Stimulated activated CD4-positive, alpha-beta T cell treated with anti-CD3 and anti-CD28 coated beads, Interleukin-12 subunit alpha, Interleukin-12 subunit beta, amount 100 ng/mL, for 24 hours (primary cell): ENCODE results near the gene VWA5A.
"Not testable (repeated sequence)": the region's sequence is repeated elsewhere in the genome, so short reads cannot be mapped to it uniquely, and the experiment has no call there.

ENCODE experiments used
- DNase-seq, 2 experiments: peaks; one replicate each; pipeline ENCODE4 v3.0.0-alpha.2; 2020; ENCODE audit warnings: low read depth in 2 of 2

The VWA5A gene

DNA sequence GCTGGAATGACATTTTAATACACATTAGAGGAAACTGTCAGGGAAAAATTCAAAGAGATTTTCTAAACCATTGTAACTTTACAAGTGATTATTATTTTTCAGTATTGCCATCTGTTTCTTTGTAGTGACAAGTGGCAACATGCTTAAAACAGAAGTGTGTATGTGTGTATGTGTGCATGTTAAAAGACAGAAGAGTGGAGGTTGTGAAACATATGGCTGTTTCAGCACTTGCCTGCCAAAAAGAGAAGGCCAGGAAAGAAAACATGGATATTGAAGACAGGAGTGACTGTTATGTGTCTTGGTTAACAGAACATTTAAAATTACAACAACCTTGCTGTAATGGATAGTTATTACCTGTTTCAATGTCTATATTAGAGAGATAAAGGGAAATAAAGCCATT lies 24.3 kb upstream of the VWA5A start:
- DNase-seq = no peak

DNA sequence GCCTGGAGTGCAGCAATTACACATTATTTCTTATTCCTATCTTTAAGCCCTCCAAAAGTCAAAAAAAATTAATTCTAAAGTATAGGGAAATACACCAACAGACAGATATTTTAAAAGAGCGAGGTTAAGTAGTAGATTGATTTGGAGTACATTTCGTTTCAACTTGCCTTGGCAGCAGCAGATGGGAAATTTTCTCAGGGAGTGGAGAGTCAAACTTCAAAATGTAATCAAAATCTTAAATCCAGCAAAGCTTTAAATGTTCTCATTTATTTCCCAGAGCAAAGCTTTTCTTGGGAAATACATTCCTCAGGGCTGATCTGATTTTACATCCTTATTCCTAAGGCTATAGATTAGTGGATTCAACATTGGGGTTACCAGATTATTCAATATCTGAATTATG lies 21.9 kb upstream of the VWA5A start:
- DNase-seq = no peak

- no peak for DNase-seq
These were observed 20.5 kb upstream of the VWA5A start for GRCh38 chr11:124094731-124095130.

DNA sequence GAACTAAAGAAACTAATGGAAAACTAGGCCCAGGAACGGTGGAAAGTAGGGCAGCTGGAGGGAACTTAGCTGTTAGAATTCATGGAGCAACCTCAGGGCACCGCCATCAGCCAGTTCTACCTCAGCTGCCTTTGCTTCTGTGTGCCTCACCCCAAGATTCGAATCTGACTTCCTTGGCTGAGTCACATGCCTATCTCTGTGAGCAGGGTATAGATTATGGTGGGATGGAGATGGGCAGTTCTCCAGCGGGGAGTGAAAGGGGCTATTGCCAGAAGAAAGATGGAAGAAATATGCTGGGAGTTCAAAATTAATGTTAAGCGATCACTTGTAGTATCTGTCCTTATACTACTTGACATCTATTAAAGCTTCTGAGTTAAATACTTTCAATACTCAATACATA lies 18.9 kb upstream of the VWA5A start:
- DNase-seq = no peak

DNA sequence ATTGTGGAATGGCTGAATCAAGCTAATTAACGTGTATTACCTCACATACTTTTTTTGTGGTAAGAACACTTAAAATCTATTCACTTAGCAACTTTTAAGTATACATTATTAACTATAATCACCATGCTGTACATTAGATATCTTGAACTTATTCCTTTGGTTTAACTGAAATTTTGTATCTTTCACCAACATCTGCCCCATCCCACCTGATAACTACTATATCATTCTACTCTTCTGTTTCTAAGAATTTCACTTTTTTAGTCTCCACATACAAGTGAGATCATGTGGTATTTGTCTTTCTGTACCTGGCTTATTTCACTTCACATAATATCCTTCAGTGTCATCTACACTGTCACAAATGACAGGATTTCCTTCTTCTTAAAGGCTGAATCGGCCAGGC lies 17.1 kb upstream of the VWA5A start:
- no peak for DNase-seq

- DNase-seq = no peak
These were observed 13.5 kb upstream of the VWA5A start for GRCh38 chr11:124101737-124102136.

GRCh38 chr11:124108156-124108555 lies 7.1 kb upstream of the VWA5A start:
- DNase-seq = no peak

DNA sequence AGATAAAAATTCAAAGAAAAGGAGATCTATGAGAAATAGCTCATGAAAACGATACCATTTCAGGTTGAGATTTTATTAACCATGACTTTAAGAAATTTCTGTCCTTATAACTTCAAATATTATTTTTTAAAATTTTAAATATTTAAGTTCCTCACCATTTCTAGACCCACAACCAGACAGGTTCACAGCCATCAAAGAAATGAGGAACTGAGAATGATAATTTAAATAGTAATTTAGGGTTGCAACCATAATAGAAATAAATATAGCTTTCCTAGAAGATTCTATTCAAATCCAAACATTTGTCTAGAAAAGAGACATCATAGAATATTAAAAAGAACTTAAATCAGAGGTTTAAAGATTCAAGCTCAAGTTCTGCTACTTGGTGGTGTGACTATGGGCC lies 5.9 kb upstream of the VWA5A start:
- DNase-seq = no peak

DNA sequence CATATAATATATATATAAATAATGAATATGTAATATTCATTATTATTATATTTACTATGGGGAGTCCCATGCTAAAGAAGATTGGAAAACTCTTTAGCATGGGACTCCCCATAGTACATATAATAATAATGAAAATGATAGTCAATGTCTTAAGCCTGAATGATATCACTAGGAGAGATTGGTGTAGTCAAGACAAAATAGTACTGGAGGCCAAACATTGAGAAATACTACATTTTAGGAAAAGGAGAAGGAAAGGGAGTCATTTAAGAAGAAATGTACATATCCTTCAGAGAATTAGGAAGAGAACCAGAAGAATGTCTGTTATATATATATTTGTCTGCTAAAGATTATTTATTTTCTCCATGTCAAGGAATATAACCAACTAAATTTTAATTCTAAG lies 5.0 kb upstream of the VWA5A start:
- DNase-seq = no peak

GRCh38 chr11:124113890-124114289 lies 1.4 kb upstream of the VWA5A start:
- no peak for DNase-seq

DNA sequence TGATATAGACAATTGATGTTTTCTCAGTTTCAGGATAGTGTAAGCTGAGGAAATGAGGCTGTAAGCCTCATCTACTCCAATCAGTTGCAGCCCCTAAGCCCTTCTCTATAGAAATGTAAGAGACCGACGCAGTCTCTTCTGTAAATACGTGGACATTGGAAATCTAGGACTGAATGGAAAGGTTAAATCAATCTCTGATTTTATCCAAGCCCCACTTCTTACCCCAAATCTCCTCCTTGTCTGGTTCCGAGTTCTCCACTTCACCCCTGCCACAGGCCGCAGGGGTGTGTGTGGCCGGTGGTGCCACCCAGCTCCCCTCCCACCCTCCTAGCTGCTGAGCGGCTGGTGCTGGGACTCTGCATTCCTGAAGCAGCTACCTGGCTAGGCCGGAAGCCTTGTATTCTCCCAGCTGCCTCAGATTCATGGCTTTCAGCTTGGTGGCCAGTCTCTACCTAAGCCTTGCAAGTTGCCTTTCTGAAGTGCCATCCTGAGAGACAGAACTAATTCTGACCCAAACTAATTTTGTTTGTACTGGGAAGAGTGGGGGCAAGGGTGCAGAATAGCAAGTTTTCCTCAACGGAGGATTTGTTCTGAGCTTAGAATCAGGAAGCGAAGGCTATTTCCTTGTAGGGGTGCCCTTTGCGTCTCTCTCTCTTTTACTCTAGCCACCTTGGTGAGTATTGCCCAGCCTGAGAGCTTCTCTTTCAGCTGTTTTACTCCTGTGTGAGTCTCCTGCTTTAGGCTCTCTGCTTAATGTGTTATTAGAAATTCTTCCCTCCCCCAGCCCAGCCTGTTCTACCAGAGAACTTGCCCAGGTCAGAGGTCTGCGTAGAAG lies 749 bp downstream of the VWA5A start:
- DNase-seq = no peak

DNA sequence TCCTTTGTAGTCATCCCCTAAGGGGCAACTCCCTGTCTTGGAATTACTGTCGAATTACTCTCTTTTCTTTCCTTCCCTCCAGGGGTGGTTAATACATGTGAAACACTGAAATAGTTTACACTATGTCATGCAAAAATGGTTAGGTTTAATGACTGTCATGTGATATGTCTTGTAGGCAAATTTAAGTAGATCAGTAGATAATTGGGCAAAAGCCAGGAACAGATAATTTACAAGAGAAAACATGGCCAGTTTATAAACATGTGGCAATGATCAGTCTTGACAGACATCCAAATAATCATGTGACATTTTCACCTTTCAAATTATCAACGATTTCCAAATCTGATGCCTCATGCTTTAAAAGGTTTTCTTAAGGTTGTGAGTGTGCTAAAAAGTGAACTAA lies 3.9 kb downstream of the VWA5A start:
- DNase-seq = no peak

DNA sequence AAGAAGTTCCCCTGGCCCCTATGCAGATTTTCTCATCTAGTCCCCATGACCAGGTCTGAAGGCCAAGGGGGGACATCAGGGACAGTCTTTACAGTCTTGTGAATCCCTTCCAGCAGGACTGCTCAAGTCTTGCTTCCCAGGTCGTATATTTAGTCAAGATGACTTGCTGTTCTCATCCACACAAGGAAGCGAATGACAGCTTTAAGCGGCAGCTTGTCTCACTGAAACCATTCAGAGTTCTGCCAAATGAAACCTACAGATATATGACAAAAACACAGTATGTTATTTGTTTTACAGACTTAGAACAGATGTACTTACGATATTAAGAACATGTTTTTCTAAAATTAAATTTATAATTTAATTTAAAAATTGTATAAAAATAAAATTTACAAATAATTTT lies 5.6 kb downstream of the VWA5A start:
- no peak for DNase-seq

GRCh38 chr11:124122123-124122522 lies 6.9 kb downstream of the VWA5A start:
- DNase-seq = no peak

DNA sequence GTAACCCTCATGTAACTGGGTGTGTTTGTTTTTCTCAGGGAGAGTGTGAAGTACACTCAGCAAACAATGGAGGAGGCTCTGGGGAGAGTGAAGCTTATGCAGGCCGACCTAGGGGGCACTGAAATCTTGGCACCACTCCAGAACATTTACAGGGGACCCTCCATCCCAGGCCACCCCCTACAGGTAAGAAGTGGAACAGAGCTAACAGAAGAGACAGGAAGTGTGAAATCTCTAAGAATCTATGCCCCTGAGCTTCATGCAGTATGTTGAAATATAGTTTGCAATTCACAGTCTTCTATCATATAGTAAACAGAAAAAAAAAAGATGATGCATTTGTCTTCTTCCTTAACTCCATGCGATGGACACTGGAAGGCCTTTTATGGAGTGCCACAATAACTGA lies 8.4 kb downstream of the VWA5A start:
- no peak for DNase-seq

GRCh38 chr11:124127134-124127533 lies 11.9 kb downstream of the VWA5A start:
- not testable (repeated sequence) for DNase-seq

DNA sequence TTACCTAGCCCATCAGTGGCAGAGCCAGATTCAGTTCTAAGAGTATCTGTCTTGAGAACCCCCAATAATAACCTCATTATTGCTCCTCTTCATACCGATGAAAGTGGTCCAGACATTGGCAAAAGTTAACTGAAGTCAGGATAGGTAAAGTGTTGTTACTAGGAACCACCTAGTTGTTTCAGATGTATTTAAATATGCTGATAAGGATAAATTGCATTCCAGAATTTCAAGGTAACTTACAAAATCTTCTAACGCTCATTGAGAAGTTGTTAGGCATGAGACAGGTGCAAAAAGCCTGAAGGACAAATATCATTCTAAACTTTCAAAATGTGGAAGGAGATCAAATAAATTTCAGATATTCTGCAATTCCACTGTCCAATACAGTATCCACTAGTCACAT lies 27.8 kb downstream of the VWA5A start:
- DNase-seq = no peak

DNA sequence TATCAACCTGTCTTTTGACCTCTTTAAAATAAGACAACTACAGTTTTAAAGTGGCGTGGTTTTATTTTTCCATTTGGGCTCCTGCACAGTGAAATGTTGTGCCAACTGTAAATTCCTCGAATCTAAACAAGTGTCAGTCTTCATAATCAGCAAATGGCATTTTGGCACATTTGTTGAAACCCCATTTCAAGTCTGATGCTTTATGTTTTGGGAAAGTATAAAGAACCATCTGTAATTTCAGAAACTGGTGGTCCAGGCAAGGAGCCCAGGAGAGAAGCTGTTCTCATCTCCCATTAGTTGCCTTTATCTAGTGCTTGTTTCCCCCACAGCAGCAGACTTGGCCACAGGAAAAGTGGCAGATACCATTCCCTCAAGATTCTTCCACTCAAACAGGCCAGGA lies 32.7 kb downstream of the VWA5A start:
- DNase-seq = no peak

DNA sequence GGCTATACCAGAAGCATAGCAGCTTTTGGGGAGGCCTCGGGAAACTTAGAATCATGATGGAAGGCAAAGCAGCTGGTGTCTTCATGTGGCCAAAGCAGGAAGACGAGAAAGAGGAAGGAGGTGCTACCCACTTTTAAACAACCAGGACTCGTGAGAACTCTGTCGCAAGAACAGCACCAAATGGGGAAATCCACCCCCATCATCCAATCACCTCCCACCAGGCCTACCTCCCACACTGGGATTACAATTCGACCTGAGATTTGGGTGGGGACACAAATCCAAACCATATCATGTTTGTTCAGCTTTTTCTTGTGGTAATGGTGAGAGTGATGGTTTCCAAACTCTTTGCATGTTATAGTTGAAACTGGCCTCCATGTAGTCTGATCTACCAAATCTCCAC lies 35.4 kb downstream of the VWA5A start:
- no peak for DNase-seq

GRCh38 chr11:124152770-124153407 lies 37.6 kb downstream of the VWA5A start:
- no peak for DNase-seq

DNA sequence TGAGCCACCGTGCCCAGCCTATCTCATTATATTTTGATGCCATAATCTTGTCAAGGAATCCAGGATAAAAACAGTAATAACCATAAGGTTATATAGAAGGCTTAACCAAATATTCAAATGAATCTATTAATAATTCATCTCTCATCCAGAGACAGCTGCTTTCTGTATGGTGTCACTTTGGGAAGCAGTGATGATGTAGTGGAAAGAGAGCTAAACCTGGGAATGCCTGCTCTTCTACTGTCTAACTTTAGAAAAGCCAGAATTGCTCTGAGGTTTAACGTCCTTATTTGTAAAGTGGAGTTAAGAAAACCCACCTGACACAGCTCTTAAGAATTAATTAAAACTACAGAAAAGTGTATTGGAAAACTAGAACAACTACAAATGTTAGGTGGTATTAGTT lies 38.6 kb downstream of the VWA5A start:
- DNase-seq = no peak

DNA sequence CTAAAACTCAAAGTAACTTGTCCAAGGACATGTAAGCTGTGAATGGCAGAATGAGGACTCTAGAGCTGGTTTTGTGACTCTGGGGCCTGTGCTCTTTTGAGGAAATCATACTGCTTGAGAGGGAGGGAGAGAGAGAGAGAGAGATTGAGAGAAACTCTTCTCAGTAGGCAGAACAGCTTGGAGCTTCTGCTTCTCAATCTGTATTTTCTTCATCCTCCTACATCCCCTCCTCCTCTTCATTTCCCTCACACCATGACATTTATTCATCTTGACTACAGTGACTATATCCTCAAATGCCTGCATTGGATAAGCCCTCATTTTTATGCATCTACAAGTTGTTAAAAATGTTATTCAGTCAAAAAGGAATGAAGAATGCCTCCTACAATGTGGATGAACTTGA lies 44.2 kb downstream of the VWA5A start:
- DNase-seq = no peak

GRCh38 chr11:124160986-124161385 lies 45.7 kb downstream of the VWA5A start:
- no peak for DNase-seq

GRCh38 chr11:124167826-124168231 lies 52.6 kb downstream of the VWA5A start:
- DNase-seq = no peak
